ENCODE data around the gene TREM1.

The TREM1 gene

GRCh38 chr6:41274256-41274655 lies 12.2 kb downstream of the TREM1 start:
- Histone ChIP-seq H3K9ac (ENCODE audit: low read length) (no peak overlapping the region), H3K9me3 (ENCODE audit: control insufficient read depth, insufficient read depth, low read depth, low read length) (no peaks in the 10 kb centered on the region; the same call in 1 of the 2 replicates), H3K27ac (ENCODE audit: low read depth, low read length) (no peak overlapping the region), H3K4me3 (ENCODE audit: low read depth, low read length) (no peak overlapping the region), H3K4me1 (ENCODE audit: control insufficient read depth, insufficient read depth, low read length) (0 out of 2 replicates have a peak, but pooled peaks cover 2% of the 10 kb centered on the region), H3K27me3 (ENCODE audit: control insufficient read depth, insufficient read depth, low read length) (no peaks in the 10 kb centered on the region), H3K36me3 (ENCODE audit: control insufficient read depth, insufficient read depth, low read length) (no peaks in the 10 kb centered on the region)

- Histone ChIP-seq H3K36me3 (ENCODE audit: control insufficient read depth, insufficient read depth, low read length) (no peaks in the 10 kb centered on the region), H3K27me3 (ENCODE audit: control insufficient read depth, insufficient read depth, low read length) (no peaks in the 10 kb centered on the region), H3K9me3 (ENCODE audit: control insufficient read depth, insufficient read depth, low read depth, low read length) (no peaks in the 10 kb centered on the region; the same call in 1 of the 2 replicates), H3K9ac (ENCODE audit: low read length) (no peak overlapping the region), H3K27ac (ENCODE audit: low read depth, low read length) (no peak overlapping the region), H3K4me1 (ENCODE audit: control insufficient read depth, insufficient read depth, low read length) (no peaks in the 10 kb centered on the region), H3K4me3 (ENCODE audit: low read depth, low read length) (no peak overlapping the region)
These were observed 12.8 kb downstream of the TREM1 start for GRCh38 chr6:41273714-41274113.

- H3K4me1 ChIP-seq (ENCODE audit: control insufficient read depth, insufficient read depth, low read length) = no peaks in the 10 kb centered on the region
- no peaks in the 10 kb centered on the region for H3K27me3 ChIP-seq (ENCODE audit: control insufficient read depth, insufficient read depth, low read length)
- H3K27ac ChIP-seq (ENCODE audit: low read depth, low read length) = no peak overlapping the region
- no peak overlapping the region for H3K4me3 ChIP-seq (ENCODE audit: low read depth, low read length)
- no peaks in the 10 kb centered on the region for H3K9me3 ChIP-seq (ENCODE audit: control insufficient read depth, insufficient read depth, low read depth, low read length)
- no peaks in the 10 kb centered on the region for H3K36me3 ChIP-seq (ENCODE audit: control insufficient read depth, insufficient read depth, low read length)
- H3K9ac ChIP-seq (ENCODE audit: low read length) = no peak overlapping the region
These were observed 13.8 kb downstream of the TREM1 start for GRCh38 chr6:41272591-41273240.

- Histone ChIP-seq H3K27ac (ENCODE audit: low read depth, low read length) (no peak overlapping the region), H3K9me3 (ENCODE audit: control insufficient read depth, insufficient read depth, low read depth, low read length) (no peaks in the 10 kb centered on the region), H3K4me3 (ENCODE audit: low read depth, low read length) (no peak overlapping the region), H3K9ac (ENCODE audit: low read length) (no peak overlapping the region), H3K36me3 (ENCODE audit: control insufficient read depth, insufficient read depth, low read length) (no peaks in the 10 kb centered on the region), H3K4me1 (ENCODE audit: control insufficient read depth, insufficient read depth, low read length) (no peaks in the 10 kb centered on the region), H3K27me3 (ENCODE audit: control insufficient read depth, insufficient read depth, low read length) (no peaks in the 10 kb centered on the region)
These were observed 14.5 kb downstream of the TREM1 start for GRCh38 chr6:41271901-41272395.

GRCh38 chr6:41269716-41270115 lies 16.8 kb downstream of the TREM1 start:
- Histone ChIP-seq H3K9me3 (ENCODE audit: control insufficient read depth, insufficient read depth, low read depth, low read length) (no peaks in the 10 kb centered on the region), H3K9ac (ENCODE audit: low read length) (no peak overlapping the region)

GRCh38 chr6:41269166-41269565 lies 17.3 kb downstream of the TREM1 start:
- no peak overlapping the region for H3K9ac ChIP-seq (ENCODE audit: low read length)
- no peak overlapping the region for H3K4me3 ChIP-seq (ENCODE audit: low read depth, low read length)
- H3K27me3 ChIP-seq (ENCODE audit: control insufficient read depth, insufficient read depth, low read length) = no peaks in the 10 kb centered on the region
- no peaks in the 10 kb centered on the region for H3K4me1 ChIP-seq (ENCODE audit: control insufficient read depth, insufficient read depth, low read length)
- H3K27ac ChIP-seq (ENCODE audit: low read depth, low read length) = no peak overlapping the region
- H3K9me3 ChIP-seq (ENCODE audit: control insufficient read depth, insufficient read depth, low read depth, low read length) = no peaks in the 10 kb centered on the region
- H3K36me3 ChIP-seq (ENCODE audit: control insufficient read depth, insufficient read depth, low read length) = no peaks in the 10 kb centered on the region

More at GRCh38 chr6:41269716-41270115, 16.8 kb downstream of the TREM1 start:
- H3K4me1 ChIP-seq (ENCODE audit: control insufficient read depth, insufficient read depth, low read length) = no peaks in the 10 kb centered on the region
- no peaks in the 10 kb centered on the region for H3K27me3 ChIP-seq (ENCODE audit: control insufficient read depth, insufficient read depth, low read length)
- H3K4me3 ChIP-seq (ENCODE audit: low read depth, low read length) = no peak overlapping the region
- no peak overlapping the region for H3K27ac ChIP-seq (ENCODE audit: low read depth, low read length)
- no peaks in the 10 kb centered on the region for H3K36me3 ChIP-seq (ENCODE audit: control insufficient read depth, insufficient read depth, low read length)

- Histone ChIP-seq H3K4me1 (ENCODE audit: control insufficient read depth, insufficient read depth, low read length) (no peaks in the 10 kb centered on the region), H3K9ac (ENCODE audit: low read length) (no peak overlapping the region), H3K9me3 (ENCODE audit: control insufficient read depth, insufficient read depth, low read depth, low read length) (peaks cover 2% of the 10 kb centered on the region), H3K27ac (ENCODE audit: low read depth, low read length) (no peak overlapping the region), H3K4me3 (ENCODE audit: low read depth, low read length) (no peak overlapping the region), H3K36me3 (ENCODE audit: control insufficient read depth, insufficient read depth, low read length) (no peaks in the 10 kb centered on the region), H3K27me3 (ENCODE audit: control insufficient read depth, insufficient read depth, low read length) (no peaks in the 10 kb centered on the region)
These were observed 18.0 kb downstream of the TREM1 start for GRCh38 chr6:41268478-41268877.

GRCh38 chr6:41266541-41266940 lies 19.9 kb downstream of the TREM1 start:
- Histone ChIP-seq H3K27ac (ENCODE audit: low read depth, low read length) (no peak overlapping the region), H3K9ac (ENCODE audit: low read length) (no peak overlapping the region), H3K36me3 (ENCODE audit: control insufficient read depth, insufficient read depth, low read length) (no peaks in the 10 kb centered on the region), H3K4me1 (ENCODE audit: control insufficient read depth, insufficient read depth, low read length) (no peaks in the 10 kb centered on the region), H3K4me3 (ENCODE audit: low read depth, low read length) (no peak overlapping the region), H3K27me3 (ENCODE audit: control insufficient read depth, insufficient read depth, low read length) (no peaks in the 10 kb centered on the region), H3K9me3 (ENCODE audit: control insufficient read depth, insufficient read depth, low read depth, low read length) (peaks cover 13% of the 10 kb centered on the region)

GRCh38 chr6:41263267-41263666 lies 23.2 kb downstream of the TREM1 start:
- Histone ChIP-seq H3K36me3 (ENCODE audit: control insufficient read depth, insufficient read depth, low read length) (no peaks in the 10 kb centered on the region), H3K4me1 (ENCODE audit: control insufficient read depth, insufficient read depth, low read length) (no peaks in the 10 kb centered on the region), H3K27ac (ENCODE audit: low read depth, low read length) (no peak overlapping the region), H3K9me3 (ENCODE audit: control insufficient read depth, insufficient read depth, low read depth, low read length) (peaks cover 19% of the 10 kb centered on the region), H3K9ac (ENCODE audit: low read length) (no peak overlapping the region), H3K27me3 (ENCODE audit: control insufficient read depth, insufficient read depth, low read length) (no peaks in the 10 kb centered on the region), H3K4me3 (ENCODE audit: low read depth, low read length) (no peak overlapping the region)

GRCh38 chr6:41262401-41262800 lies 24.1 kb downstream of the TREM1 start:
- no peak overlapping the region for H3K9ac ChIP-seq (ENCODE audit: low read length)
- H3K4me3 ChIP-seq (ENCODE audit: low read depth, low read length) = no peak overlapping the region
- no peaks in the 10 kb centered on the region for H3K4me1 ChIP-seq (ENCODE audit: control insufficient read depth, insufficient read depth, low read length)
- no peaks in the 10 kb centered on the region for H3K27me3 ChIP-seq (ENCODE audit: control insufficient read depth, insufficient read depth, low read length)
- H3K27ac ChIP-seq (ENCODE audit: low read depth, low read length) = no peak overlapping the region
- no peaks in the 10 kb centered on the region for H3K36me3 ChIP-seq (ENCODE audit: control insufficient read depth, insufficient read depth, low read length)
- H3K9me3 ChIP-seq (ENCODE audit: control insufficient read depth, insufficient read depth, low read depth, low read length) = peaks cover 19% of the 10 kb centered on the region

GRCh38 chr6:41258196-41258493 lies 28.3 kb downstream of the TREM1 start:
- Histone ChIP-seq H3K4me1 (ENCODE audit: control insufficient read depth, insufficient read depth, low read length) (no peaks in the 10 kb centered on the region), H3K27ac (ENCODE audit: low read depth, low read length) (no peak overlapping the region), H3K9me3 (ENCODE audit: control insufficient read depth, insufficient read depth, low read depth, low read length) (peaks cover 16% of the 10 kb centered on the region; the same call in 1 of the 2 replicates), H3K4me3 (ENCODE audit: low read depth, low read length) (no peak overlapping the region), H3K9ac (ENCODE audit: low read length) (no peak overlapping the region), H3K27me3 (ENCODE audit: control insufficient read depth, insufficient read depth, low read length) (no peaks in the 10 kb centered on the region), H3K36me3 (ENCODE audit: control insufficient read depth, insufficient read depth, low read length) (no peaks in the 10 kb centered on the region)

All from HUES6 (cell line).